Stimulated activated CD4-positive, alpha-beta T cell treated with anti-CD3 and anti-CD28 coated beads, Interleukin-2, amount 100 ng/mL, for 24 hours (primary cell): ENCODE measurements around the gene RRP8.

ENCODE experiments used
- DNase-seq, 2 donors: peaks; one replicate each; pipeline ENCODE4 v3.0.0-alpha.2; 2020

RRP8 gene

GRCh38 chr11:6616596-6617250 lies 13.3 kb upstream of the RRP8 start:
- DNase-seq, result no peak

GRCh38 chr11:6615882-6616585 lies 12.6 kb upstream of the RRP8 start:
- DNase-seq, result no peak

GRCh38 chr11:6615046-6615445 lies 11.6 kb upstream of the RRP8 start:
- DNase-seq, result no peak

GRCh38 chr11:6614446-6614845 lies 11.0 kb upstream of the RRP8 start:
- no peak for DNase-seq

GRCh38 chr11:6613496-6613895 lies 10.1 kb upstream of the RRP8 start:
- DNase-seq, result no peak

- DNase-seq, result peak; percentile 95 to 97
These were observed 9.0 kb upstream of the RRP8 start, which contains the start of gene TAF10 for GRCh38 chr11:6612213-6613041. Gene TAF10, minus strand, starts transcription at chr11:6612216. Its CDS starts 27 bp downstream, at chr11:6612189.

GRCh38 chr11:6611963-6612212 lies 8.5 kb upstream of the RRP8 start:
- DNase-seq, result no peak

- peak; percentile 37 to 38 for DNase-seq
These were observed 7.9 kb upstream of the RRP8 start for GRCh38 chr11:6611092-6611962.

GRCh38 chr11:6610591-6610990 lies 7.2 kb upstream of the RRP8 start:
- DNase-seq, result peak in 1 of 2 donors; percentile 16

GRCh38 chr11:6609502-6610015 lies 6.1 kb upstream of the RRP8 start:
- peak in 1 of 2 donors; percentile 16 for DNase-seq

GRCh38 chr11:6608726-6609501 lies 5.5 kb upstream of the RRP8 start:
- peak in 1 of 2 donors; percentile 15 for DNase-seq

- peak in 1 of 2 donors; percentile 15 for DNase-seq
These were observed 4.6 kb upstream of the RRP8 start for GRCh38 chr11:6608011-6608410.

- DNase-seq, result peak in 1 of 2 donors; percentile 14
These were observed 3.9 kb upstream of the RRP8 start for GRCh38 chr11:6607190-6607795.

- peak; percentile 52 to 69 for DNase-seq
These were observed 3.2 kb upstream of the RRP8 start for GRCh38 chr11:6606471-6607189.

GRCh38 chr11:6604790-6605189 lies 1.4 kb upstream of the RRP8 start:
- no peak for DNase-seq

- peak; percentile 46 to 57 for DNase-seq
These were observed 738 bp upstream of the RRP8 start for GRCh38 chr11:6604081-6604626.

- DNase-seq, result no peak
These were observed 1.1 kb downstream of the RRP8 start for GRCh38 chr11:6602096-6602940.

GRCh38 chr11:6601041-6601461 lies 2.4 kb downstream of the RRP8 start:
- DNase-seq, result no peak

GRCh38 chr11:6599881-6600390 lies 3.5 kb downstream of the RRP8 start:
- DNase-seq, result no peak
